K562 (cell line): Measurements from ENCODE around the gene TRIP6. TPM values are rescaled to one million over a fixed set of nuclear protein-coding genes. Genes with fewer than 3 reads are reported as not detected.

Experiments used
- CGGBP1 ChIP-seq: fragments of 250-450 bp; sonication (Bioruptor Pico); IDR thresholded peaks from 2 replicates; pipeline ENCODE4 v1.9.0; 2021; ENCODE audit warnings: mild to moderate bottlenecking
- CHD2 ChIP-seq: IDR thresholded peaks from 2 replicates; pipeline ENCODE4 v1.6.1; 2011; ENCODE audit warnings: low read depth, low read length
- CUX1 ChIP-seq: fragments of 200-800 bp; sonication (Bioruptor generic); IDR thresholded peaks from 2 replicates; pipeline ENCODE4 v1.6.1; 2016; ENCODE audit warnings: missing genetic modification characterization, missing compliant biosample characterization
- DLX4 ChIP-seq: fragments of 250-450 bp; sonication (Bioruptor Pico); IDR thresholded peaks from 2 replicates; pipeline ENCODE4 v1.6.1; 2021; ENCODE audit warnings: mild to moderate bottlenecking
- ETV1 ChIP-seq: fragments of 450-650 bp; conservative IDR thresholded peaks from 2 replicates; pipeline ENCODE4 v1.6.1; 2016; ENCODE audit warnings: missing genetic modification characterization, control low read depth, low read depth, missing compliant biosample characterization
- NCOR1 ChIP-seq: fragments of 450-650 bp; IDR thresholded peaks from 2 replicates; pipeline ENCODE4 v1.6.1; 2016; ENCODE audit warnings: mild to moderate bottlenecking, moderate library complexity
- NR3C1 ChIP-seq: sonication (generic); formaldehyde crosslinking; IDR thresholded peaks from 2 replicates; pipeline ENCODE4 v1.8.1; 2022; ENCODE audit warnings: missing genetic modification reagents
- POLR2AphosphoS5 ChIP-seq: IDR thresholded peaks from 2 replicates; pipeline ENCODE4 v1.6.1; 2011; ENCODE audit warnings: mild to moderate bottlenecking, low read depth, low read length, moderate library complexity; ENCODE audit not compliant: control insufficient read depth, insufficient read depth
- RAD21 ChIP-seq, 2 experiments: fragments of 250-450 bp in 1 of 2; fragments of 450-650 bp in 1 of 2; sonication (Bioruptor Pico) in 1 of 2; formaldehyde crosslinking in 1 of 2; IDR thresholded peaks in 1 of 2; conservative IDR thresholded peaks in 1 of 2; 2 replicates each; pipeline versions ENCODE4 v1.4.0 to v1.8.0; 2020 to 2022; ENCODE audit warnings: mild to moderate bottlenecking in 2 of 2, moderate library complexity in 1 of 2
- TRIM28 ChIP-seq: fragments of 450-650 bp; IDR thresholded peaks from 2 replicates; pipeline ENCODE4 v1.6.1; 2017
- ZNF12 ChIP-seq: sonication (generic); formaldehyde crosslinking; IDR thresholded peaks from 2 replicates; pipeline ENCODE4 v1.4.0; 2020; ENCODE audit warnings: mild to moderate bottlenecking, missing genetic modification reagents
- ZNF3 ChIP-seq: fragments of 250-450 bp; sonication (Bioruptor Pico); IDR thresholded peaks from 2 replicates; pipeline ENCODE4 v1.5.0; 2021; ENCODE audit warnings: mild to moderate bottlenecking, moderate library complexity
- ZNF354B ChIP-seq: fragments of 250-450 bp; sonication (Bioruptor Pico); IDR thresholded peaks from 2 replicates; pipeline ENCODE4 v1.4.0; 2020
- ZNF507 ChIP-seq: conservative IDR thresholded peaks from 2 replicates; pipeline ENCODE4 v1.6.1; 2017; ENCODE audit warnings: missing genetic modification characterization, missing compliant biosample characterization
- ZNF707 ChIP-seq: fragments of 250-450 bp; sonication (Bioruptor Pico); conservative IDR thresholded peaks from 2 replicates; pipeline ENCODE4 v1.8.0; 2022; ENCODE audit warnings: inconsistent platforms, mild to moderate bottlenecking, moderate library complexity
- polyA plus RNA-seq, 8 experiments: library from polyadenylated mRNA; depleted of rRNA in 4 of 8; stranded (reverse) in 5 of 8; unstranded in 3 of 8; fragments of >200 nt; fragmentation: Nextera tagmentation in 2 of 8; fragmentation: Illumina TruSeq in 1 of 8; extraction: Ambion mirVana in 2 of 8; extraction: Trizol in 1 of 8; gene quantifications; 2 replicates each; pipeline versions ENCODE4 v1.2.1 to v1.2.3, GENCODE V29; 2011 to 2014; ENCODE audit warnings: inconsistent platforms in 1 of 8, missing spikeins in 1 of 8
- total RNA-seq, 7 experiments: library from RNA; depleted of rRNA in 6 of 7; stranded (reverse); fragments of >200 nt in 6 of 7; fragmentation: Illumina TruSeq in 2 of 7; extraction: Trizol in 2 of 7; gene quantifications; 2 replicates each; pipeline versions ENCODE4 v1.2.1 to v1.2.3, GENCODE V29; 2011 to 2021; ENCODE audit warnings: low replicate concordance in 1 of 7
- TF ChIP-seq, protein P1 (sequence below): fragments of 250-450 bp; sonication (Bioruptor Pico); IDR thresholded peaks from 2 replicates; pipeline ENCODE4 v1.8.0; 2021; ENCODE audit warnings: moderate library complexity, mild to moderate bottlenecking, inconsistent platforms
- TF ChIP-seq, protein P2 (sequence below): sonication (generic); formaldehyde crosslinking; IDR thresholded peaks from 2 replicates; pipeline ENCODE4 v1.9.0; 2022; ENCODE audit warnings: mild to moderate bottlenecking, missing genetic modification reagents
- TF ChIP-seq, protein P3 (sequence below): fragments of 250-450 bp; sonication (Bioruptor Pico); IDR thresholded peaks from 2 replicates; pipeline ENCODE4 v1.5.0; 2022; ENCODE audit warnings: mild to moderate bottlenecking

The TRIP6 gene
- total and polyA plus RNA-seq, 9 of the 15 experiments (the other 6 are each of a cell fraction or from before 2014, with no cell fraction given): 5.9 to 141 (median 54.0) TPM

DNA sequence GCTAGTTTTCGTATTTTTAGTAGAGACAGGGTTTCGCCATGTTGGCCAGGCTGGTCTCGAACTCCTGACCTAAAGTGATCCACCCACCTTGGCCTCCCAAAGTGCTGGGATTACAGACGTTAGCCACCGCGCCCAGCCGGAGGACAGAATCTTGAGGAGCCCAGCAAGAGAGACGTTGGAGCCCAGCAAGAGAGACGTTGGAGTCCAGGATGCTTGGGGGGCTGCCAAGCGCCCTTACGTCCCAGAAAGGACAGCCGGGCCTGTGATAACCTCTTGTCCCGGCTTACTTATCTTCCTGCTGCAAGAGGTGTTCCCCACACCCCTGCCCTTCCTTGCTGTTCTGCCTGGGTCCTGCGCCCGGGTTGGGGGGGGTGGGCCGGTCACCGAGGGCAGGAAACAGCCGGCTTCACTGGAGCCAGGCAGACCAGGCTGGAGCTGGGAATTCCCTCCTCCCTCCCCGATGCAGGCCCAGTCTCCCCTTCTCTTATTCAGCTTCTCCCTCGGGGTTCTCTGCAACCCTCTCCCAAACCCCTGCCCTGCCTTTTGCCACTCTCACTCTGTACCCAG is 38.0 kb upstream of the TRIP6 start (continued):
- TF ChIP-seq, protein P1, sequence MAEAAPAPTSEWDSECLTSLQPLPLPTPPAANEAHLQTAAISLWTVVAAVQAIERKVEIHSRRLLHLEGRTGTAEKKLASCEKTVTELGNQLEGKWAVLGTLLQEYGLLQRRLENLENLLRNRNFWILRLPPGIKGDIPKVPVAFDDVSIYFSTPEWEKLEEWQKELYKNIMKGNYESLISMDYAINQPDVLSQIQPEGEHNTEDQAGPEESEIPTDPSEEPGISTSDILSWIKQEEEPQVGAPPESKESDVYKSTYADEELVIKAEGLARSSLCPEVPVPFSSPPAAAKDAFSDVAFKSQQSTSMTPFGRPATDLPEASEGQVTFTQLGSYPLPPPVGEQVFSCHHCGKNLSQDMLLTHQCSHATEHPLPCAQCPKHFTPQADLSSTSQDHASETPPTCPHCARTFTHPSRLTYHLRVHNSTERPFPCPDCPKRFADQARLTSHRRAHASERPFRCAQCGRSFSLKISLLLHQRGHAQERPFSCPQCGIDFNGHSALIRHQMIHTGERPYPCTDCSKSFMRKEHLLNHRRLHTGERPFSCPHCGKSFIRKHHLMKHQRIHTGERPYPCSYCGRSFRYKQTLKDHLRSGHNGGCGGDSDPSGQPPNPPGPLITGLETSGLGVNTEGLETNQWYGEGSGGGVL (CRISPR knock-in tag): no peak
- TF ChIP-seq RAD21 (CRISPR knock-in tag; conservative IDR thresholded peaks at IDR 0.05 in 1 of 2, IDR thresholded peaks at IDR 0.05 in 1 of 2) (no peak), ZNF3 (CRISPR knock-in tag) (no peak), TRIM28 (no peak), ZNF507 (tag) (no peak), CUX1 (CRISPR knock-in tag) (no peak), NR3C1 (CRISPR knock-in tag) (no peak), ZNF12 (CRISPR knock-in tag) (no peak), NCOR1 (peak; percentile 95), DLX4 (CRISPR knock-in tag) (no peak), CHD2 (0 out of 2 replicates have a peak, but pooled peaks have one; percentile 26), ZNF707 (CRISPR knock-in tag) (no peak), POLR2AphosphoS5 (peak; percentile 93), CGGBP1 (CRISPR knock-in tag) (no peak), ETV1 (tag) (no peak), ZNF354B (no peak)
- TF ChIP-seq, protein P2, sequence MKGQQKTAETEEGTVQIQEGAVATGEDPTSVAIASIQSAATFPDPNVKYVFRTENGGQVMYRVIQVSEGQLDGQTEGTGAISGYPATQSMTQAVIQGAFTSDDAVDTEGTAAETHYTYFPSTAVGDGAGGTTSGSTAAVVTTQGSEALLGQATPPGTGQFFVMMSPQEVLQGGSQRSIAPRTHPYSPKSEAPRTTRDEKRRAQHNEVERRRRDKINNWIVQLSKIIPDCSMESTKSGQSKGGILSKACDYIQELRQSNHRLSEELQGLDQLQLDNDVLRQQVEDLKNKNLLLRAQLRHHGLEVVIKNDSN (CRISPR knock-in tag): no peak
- TF ChIP-seq, protein P3, sequence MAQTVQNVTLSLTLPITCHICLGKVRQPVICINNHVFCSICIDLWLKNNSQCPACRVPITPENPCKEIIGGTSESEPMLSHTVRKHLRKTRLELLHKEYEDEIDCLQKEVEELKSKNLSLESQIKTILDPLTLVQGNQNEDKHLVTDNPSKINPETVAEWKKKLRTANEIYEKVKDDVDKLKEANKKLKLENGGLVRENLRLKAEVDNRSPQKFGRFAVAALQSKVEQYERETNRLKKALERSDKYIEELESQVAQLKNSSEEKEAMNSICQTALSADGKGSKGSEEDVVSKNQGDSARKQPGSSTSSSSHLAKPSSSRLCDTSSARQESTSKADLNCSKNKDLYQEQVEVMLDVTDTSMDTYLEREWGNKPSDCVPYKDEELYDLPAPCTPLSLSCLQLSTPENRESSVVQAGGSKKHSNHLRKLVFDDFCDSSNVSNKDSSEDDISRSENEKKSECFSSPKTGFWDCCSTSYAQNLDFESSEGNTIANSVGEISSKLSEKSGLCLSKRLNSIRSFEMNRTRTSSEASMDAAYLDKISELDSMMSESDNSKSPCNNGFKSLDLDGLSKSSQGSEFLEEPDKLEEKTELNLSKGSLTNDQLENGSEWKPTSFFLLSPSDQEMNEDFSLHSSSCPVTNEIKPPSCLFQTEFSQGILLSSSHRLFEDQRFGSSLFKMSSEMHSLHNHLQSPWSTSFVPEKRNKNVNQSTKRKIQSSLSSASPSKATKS: no peak
